Activated CD8-positive, alpha-beta memory T cell treated with anti-CD3 and anti-CD28 coated beads, Interleukin-2, amount 50 U/mL, for 24 hours (primary cell): Measurements from ENCODE around the gene TSPAN9.

Experiments used
- DNase-seq: peaks from one replicate; pipeline ENCODE4 v3.0.0-alpha.2; 2020; ENCODE audit errors: extremely low read depth

TSPAN9 gene

GRCh38 chr12:3250034-3250433 lies 172.9 kb downstream of the TSPAN9 start:
- no peak for DNase-seq

GRCh38 chr12:3250576-3250975 lies 173.4 kb downstream of the TSPAN9 start:
- no peak for DNase-seq

- DNase-seq: no peak
Measured at GRCh38 chr12:3251067-3251466, 173.9 kb downstream of the TSPAN9 start.

DNA sequence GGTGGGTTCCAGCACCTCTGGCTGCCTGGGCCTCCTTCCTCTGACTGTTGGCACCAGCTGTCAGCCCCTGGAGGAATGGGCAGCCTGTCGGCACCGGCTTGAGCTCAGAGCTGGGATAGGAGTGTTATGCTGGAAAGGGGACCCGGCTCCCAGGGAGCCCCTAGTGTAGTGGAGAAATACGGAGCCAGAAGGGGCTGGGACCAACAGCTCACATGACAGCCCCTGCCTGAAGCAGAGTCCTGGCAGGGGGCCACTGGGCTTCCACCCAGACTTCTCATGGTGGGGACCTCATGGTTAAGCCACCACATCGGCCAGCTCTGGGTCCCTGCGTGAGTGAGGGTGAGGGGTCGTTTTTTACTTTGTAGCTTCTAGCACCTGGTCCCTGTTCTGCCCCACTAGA lies 174.5 kb downstream of the TSPAN9 start:
- no peak for DNase-seq

DNA sequence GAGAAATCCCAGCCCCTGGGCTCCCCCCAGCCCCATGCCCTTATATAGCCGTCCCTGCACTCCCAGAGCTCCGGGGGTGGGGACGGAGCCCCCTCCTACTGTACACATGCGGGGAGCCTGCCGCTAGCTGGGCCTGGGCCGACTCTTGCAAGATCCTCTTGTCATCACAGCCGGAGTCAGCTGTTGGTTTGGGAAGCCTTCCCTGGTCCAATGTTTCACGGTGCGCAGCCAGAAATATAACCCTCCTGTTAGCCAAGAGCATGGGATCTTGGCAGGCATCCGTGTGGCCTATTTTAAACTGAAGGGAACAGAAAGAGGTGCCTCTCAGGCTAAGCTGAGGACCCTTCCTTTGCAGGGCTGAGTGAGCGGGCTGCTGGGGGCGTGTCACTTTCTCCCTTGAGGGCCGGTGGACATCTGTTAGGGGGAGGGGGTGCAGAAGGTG lies 175.3 kb downstream of the TSPAN9 start:
- DNase-seq: no peak

- DNase-seq: no peak
Measured at GRCh38 chr12:3253682-3254275, 176.6 kb downstream of the TSPAN9 start.

DNA sequence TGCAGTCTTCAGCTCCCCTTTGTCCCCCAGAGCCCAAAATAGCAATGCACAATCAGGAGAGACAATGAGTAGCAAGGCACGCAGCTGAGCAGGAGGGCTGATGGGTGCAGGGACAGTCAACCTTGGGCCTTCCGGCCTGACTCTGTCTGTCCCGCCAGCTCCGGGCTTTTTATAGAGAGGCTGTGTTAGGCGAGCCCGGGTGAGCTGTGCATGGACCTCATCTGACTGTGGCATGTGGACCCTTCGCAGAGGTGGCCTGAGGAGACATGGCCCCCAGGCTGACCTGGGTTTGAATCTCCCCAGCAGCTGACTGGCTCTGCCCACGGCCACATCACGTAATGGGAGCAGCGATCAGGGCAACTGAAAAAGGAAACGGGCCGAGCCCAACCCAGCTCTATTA lies 177.9 kb downstream of the TSPAN9 start:
- no peak for DNase-seq

GRCh38 chr12:3256103-3256631 lies 179.0 kb downstream of the TSPAN9 start:
- no peak for DNase-seq

DNA sequence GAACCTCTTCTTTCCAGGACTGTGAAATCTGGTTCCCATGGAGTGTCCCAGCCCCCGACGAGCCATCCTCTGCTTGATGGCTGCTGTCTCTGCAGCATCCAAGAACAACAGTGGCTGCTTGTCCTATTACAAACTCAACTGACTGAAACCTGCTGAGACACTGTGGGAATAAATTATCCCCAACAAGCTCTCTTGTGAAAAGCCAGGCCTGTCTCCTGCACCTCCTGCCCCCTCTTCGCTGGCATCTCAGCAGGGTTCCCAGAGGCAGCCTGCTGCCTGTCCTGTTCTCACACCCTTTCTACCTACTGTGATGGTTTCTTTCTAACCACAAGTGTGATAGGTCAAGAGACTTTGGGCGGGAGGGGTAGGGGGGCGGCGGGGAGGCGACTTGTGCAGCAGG lies 180.2 kb downstream of the TSPAN9 start:
- DNase-seq: no peak

GRCh38 chr12:3259973-3260372 lies 182.8 kb downstream of the TSPAN9 start:
- DNase-seq: no peak

- DNase-seq: no peak
Measured at GRCh38 chr12:3261782-3262359, 184.7 kb downstream of the TSPAN9 start.

GRCh38 chr12:3262470-3262869 lies 185.3 kb downstream of the TSPAN9 start:
- DNase-seq: no peak

GRCh38 chr12:3263282-3263681 lies 186.1 kb downstream of the TSPAN9 start:
- no peak for DNase-seq

DNA sequence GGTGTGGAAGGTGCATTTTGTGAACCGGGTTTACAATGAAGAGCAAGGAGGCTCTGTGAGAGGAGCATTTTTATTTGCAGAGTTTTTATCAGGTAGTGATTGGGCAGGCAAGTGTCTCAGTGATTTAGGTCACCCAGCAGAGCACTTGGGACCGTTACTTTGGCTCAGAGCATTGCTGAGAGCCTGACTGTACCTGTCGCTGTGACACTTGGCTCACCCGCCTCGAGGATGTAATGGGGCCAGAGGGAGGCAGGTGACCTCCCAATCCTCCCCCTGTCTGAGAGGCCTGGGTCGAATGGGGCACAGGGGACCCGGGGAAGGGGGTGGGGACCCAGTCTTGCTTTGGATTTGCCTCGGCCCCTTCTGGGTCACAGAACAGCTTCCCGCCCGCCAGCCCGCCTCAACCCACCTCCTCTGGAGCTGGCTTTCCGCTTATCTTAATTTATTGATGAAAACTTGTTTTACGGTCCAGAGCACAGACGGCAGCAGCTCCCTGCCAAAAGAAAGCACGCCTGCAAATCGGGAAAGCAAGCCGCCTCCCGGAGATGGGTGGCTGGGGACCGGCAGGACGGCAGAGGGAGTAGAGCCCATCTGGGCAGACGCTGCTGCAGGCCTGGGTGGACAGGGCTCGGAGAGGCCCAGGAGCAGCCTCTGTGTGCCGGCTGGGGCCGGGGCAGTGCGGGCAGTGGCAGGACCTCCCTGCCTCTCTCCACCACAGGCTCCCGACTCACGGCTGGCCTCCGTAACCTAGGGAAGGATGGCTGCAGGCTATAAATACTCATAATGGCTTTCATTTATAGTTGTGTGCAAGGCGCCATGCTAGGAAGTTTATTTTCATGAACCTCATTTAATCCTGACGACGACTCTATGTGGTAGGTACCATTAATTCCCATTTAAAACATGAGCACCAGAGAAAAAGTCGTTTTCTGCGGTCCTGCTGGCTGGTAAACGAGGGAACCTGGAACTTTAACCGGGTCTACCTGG lies 187.1 kb downstream of the TSPAN9 start:
- no peak for DNase-seq

- DNase-seq: no peak
Measured at GRCh38 chr12:3265406-3265805, 188.2 kb downstream of the TSPAN9 start.

DNA sequence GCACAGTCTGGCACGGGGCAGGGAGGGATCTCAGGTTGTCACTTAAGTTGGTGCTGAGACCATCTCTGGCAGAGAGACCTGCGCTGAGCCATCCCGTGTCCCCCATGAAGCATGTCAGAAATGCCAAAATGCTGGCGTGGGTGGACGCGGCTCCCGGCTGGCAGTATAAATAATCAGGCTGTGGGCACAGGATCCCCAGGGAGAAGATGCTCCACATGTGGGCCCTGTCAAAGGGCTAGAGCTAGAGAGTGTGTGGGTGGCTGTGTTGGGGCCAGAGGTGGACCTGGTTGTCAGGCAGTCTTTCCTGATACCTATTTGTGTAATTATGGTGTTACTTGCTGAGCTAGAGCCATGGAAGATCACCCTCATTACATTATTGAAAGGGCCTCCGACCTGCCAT lies 189.5 kb downstream of the TSPAN9 start:
- DNase-seq: no peak

- no peak for DNase-seq
Measured at GRCh38 chr12:3267690-3268089, 190.5 kb downstream of the TSPAN9 start.

DNA sequence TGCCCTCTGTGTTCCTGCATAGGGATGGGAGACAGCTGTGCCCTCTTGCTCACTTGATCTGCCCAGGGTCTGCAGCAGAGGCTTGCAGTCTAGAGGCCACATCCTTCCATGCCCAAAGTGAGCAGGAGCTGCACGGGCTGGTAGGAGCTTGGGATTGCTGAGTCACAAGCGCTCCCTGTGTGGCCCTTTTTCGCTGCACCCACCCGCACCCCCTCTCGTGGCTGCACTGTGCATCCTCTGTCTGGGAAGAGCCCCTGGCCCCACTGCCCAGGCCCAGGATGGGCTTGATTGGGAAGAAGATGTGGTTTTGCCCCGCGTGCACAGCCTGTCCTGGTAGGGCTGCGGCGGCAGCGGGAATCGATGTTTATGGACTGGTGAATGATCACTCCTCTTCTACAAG lies 192.4 kb downstream of the TSPAN9 start:
- no peak for DNase-seq

DNA sequence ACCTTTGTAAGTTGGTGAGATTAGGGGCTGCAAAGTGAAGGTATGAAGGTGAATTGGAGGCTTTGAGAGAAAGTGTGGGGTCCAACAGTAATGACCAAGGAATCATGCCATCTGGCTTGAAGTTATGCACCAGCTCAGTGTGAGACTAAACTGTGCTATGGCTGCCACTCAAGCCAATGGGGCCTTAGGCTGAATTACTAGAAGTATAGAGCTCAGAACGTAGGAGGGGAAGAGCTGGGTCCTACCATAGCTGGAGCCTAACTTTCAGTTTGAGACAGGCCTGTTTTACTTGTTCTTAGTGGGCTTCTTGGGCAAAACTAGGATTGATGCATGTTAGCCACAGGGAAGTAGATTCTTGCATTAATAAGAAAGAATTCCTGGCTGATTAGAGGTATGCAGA lies 194.0 kb downstream of the TSPAN9 start:
- DNase-seq: no peak

- DNase-seq: no peak
Measured at GRCh38 chr12:3271639-3272038, 194.5 kb downstream of the TSPAN9 start.

- DNase-seq: no peak
Measured at GRCh38 chr12:3272958-3273357, 195.8 kb downstream of the TSPAN9 start.

DNA sequence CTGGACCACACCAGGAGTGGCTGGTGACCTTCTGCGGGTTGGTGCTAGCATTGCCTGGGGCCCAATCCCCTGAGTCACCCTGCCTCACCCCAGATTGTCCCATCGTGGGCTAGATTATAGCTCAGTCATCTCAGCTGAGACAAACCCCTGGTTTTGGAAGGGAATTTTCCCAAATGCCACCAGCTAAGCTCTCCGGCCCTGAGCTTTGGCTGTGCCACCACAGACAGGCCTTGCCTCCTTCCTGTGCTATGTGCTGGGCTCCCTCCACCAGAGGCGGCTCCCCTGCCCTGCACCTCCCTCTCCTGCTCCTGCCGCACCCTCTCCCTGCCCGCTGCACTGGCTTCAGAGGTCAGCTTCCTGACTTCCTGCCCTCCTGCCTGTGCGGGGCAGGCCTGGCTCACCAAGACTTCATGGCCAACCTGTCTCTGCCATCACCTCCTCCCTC lies 196.3 kb downstream of the TSPAN9 start:
- no peak for DNase-seq
